Measurements from ENCODE around the gene TRAF1. TPM values are rescaled to one million over a fixed set of nuclear protein-coding genes. Genes with fewer than 3 reads are reported as not detected.

Gene TRAF1
- polyA plus RNA-seq, 1 donor from 2014 or later: 1.3 TPM

DNA sequence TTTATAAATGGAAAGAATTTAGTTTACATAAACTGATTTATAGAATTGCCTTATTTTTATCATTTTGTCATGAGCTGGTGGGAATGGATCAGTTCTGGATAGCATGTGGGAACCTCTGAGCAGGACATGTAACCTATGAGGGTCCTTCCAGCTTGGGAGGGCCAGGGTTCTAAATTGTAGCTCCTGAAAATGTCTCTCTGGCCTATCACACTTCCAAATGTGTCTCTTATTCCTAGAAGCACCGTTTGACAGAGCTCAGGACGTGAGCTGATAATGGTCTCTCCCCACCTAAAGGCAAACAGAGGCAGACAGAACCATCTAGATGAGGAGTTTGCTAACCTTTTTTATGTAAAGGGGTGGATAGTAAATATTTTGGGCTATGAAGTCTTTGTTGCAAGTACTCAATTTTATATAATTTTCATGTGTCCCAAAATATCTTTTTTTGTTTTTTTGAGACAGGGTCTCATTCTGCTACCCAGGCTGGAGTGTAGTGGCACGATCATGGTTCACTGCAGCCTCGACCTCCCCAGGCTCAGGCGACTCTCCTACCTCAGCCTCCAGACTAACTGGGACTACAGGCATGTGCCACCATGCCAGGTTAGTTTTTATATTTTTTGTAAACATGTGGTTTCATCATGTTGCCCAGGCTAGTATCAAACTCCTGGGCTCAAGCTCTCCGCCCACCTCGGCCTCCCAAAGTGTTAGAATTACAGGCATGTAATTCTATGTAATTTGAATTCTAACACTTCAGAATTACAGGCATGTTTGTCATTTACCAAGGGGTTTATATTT is 4.0 kb downstream of the TRAF1 start:
- peak overlapping the region; percentile 12 to 80 (median 39) for H3K27ac Mint-ChIP-seq
- no peaks in the 10 kb centered on the region for H3K27me3 Mint-ChIP-seq
- H3K36me3 Mint-ChIP-seq: peaks cover 5% of the 10 kb centered on the region
- H3K9me3 Mint-ChIP-seq: no peaks in the 10 kb centered on the region
- peaks cover 54 to 70% (median 61%) of the 10 kb centered on the region in 3 donors for H3K4me1 Mint-ChIP-seq
- H3K4me3 Mint-ChIP-seq: peak overlapping the region in 2 of 4 donors; percentile 6 to 90

GRCh38 chr9:120921661-120922181 is 4.9 kb downstream of the TRAF1 start:
- Mint-ChIP-seq H3K9me3 (no peaks in the 10 kb centered on the region), H3K27ac (peak overlapping the region; percentile 12 to 87 (median 41)), H3K4me3 (peak overlapping the region in 3 of 4 donors; percentile 16 to 90 (median 35)), H3K36me3 (peaks cover 5% of the 10 kb centered on the region), H3K4me1 (peaks cover 52 to 61% (median 53%) of the 10 kb centered on the region in 3 donors), H3K27me3 (no peaks in the 10 kb centered on the region)

GRCh38 chr9:120920806-120921178 is 5.8 kb downstream of the TRAF1 start:
- peaks cover 5% of the 10 kb centered on the region for H3K36me3 Mint-ChIP-seq
- H3K27ac Mint-ChIP-seq: peak overlapping the region in 1 of 3 donors; percentile 41

DNA sequence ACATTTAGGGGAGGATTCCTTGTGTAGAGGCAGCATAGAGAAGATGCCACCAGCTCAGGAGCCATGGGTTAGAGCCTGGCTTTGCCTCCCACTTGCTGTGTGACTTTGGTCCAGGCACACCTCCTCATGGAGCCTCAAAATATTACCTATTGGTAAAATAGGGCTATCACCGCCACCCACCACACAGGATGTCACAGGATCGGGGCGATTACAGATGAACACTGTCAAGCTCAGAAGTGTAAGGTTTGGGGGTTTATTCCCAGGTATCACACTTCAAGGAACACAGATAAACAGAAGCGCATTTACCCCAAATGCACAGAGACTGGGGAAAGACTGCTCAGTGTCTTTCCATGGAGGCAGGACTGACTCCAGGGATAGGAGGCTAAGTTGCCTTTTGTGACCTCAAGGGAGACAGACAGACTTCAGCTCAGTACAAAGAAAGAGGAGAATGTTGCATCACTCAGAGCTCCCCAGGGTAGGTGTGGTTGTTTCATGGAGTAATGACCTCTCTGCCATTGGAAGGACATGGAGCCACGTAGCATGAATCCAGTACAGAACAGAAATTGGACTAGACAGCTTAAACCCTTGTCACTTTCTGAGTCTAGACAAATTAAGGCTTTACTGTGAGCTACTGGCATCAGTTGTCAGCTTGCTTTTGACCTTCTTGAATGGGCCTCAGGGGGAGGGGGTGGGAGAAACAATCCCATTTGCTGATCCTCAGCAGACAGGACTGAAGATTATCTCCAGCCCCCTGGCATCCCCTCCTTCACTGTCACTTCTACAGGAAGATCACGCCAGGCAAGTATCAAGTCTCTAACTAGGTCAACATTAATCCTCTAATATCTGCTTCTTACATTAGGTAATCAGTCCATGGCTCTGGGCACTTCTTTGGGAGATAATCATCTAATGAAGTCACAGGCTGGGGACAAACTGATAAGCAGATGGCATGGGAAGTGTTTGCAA is 6.5 kb downstream of the TRAF1 start:
- Mint-ChIP-seq H3K4me1 (peaks cover 43 to 50% (median 46%) of the 10 kb centered on the region in 3 donors), H3K4me3 (peak overlapping the region in 2 of 4 donors; percentile 52 to 60), H3K9me3 (no peaks in the 10 kb centered on the region), H3K36me3 (peaks cover 5% of the 10 kb centered on the region), H3K27me3 (no peaks in the 10 kb centered on the region), H3K27ac (peak overlapping the region in 1 of 3 donors; percentile 65)

More at GRCh38 chr9:120920806-120921178, 5.8 kb downstream of the TRAF1 start:
- H3K4me3 Mint-ChIP-seq: peak overlapping the region in 2 of 4 donors; percentile 10 to 90
- no peaks in the 10 kb centered on the region for H3K9me3 Mint-ChIP-seq
- no peaks in the 10 kb centered on the region for H3K27me3 Mint-ChIP-seq
- peaks cover 49 to 56% (median 50%) of the 10 kb centered on the region in 3 donors for H3K4me1 Mint-ChIP-seq

- H3K4me3 Mint-ChIP-seq: no peak overlapping the region
- H3K4me1 Mint-ChIP-seq: peaks cover 37 to 46% (median 42%) of the 10 kb centered on the region in 3 donors
- no peaks in the 10 kb centered on the region for H3K9me3 Mint-ChIP-seq
- H3K27ac Mint-ChIP-seq: peak overlapping the region in 1 of 3 donors; percentile 65
- H3K27me3 Mint-ChIP-seq: no peaks in the 10 kb centered on the region
- peaks cover 5% of the 10 kb centered on the region for H3K36me3 Mint-ChIP-seq
These were observed 7.4 kb downstream of the TRAF1 start for GRCh38 chr9:120918931-120919842.

DNA sequence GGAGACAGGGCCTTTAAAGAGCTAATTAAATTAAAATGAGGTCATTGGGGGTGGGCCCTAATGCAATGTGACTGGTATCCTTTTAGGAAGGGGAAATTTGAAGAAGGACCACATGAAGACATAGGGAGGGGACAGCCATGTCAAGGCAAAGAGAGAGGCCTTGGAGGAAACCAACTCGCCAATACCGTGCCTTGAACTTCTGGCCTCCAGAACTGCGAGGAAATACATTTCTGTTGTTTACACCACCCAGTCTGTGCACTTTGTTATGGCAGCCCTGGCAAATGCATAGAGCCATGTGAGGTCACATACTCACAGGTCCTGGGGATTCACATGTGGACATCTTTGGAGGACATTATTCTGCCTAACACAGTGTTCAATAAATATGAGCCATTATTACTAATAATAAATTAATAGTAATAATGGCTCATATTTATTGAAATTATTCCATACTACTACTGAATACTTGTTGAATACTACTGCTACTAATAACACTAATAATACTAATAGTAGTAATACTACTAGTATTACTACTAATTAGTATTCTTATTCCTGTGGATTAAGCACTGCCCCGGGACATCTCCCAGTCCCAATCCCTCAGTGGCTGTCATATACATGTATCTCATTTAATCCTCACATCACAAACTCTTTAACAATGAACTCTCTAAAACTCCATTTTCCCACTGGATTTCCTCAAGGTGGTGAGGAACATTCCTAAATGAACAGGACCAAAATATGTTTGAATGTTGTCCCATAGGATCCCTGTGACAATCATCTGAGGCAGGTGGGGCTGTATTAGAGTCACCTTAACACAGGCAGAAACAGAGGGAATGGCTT is 8.4 kb downstream of the TRAF1 start:
- Mint-ChIP-seq H3K4me1 (peaks cover 33 to 38% (median 35%) of the 10 kb centered on the region in 3 donors), H3K36me3 (peaks cover 5% of the 10 kb centered on the region), H3K27me3 (no peaks in the 10 kb centered on the region), H3K27ac (peak overlapping the region in 1 of 3 donors; percentile 21), H3K4me3 (no peak overlapping the region), H3K9me3 (no peaks in the 10 kb centered on the region)

- Mint-ChIP-seq H3K36me3 (peaks cover 5% of the 10 kb centered on the region), H3K4me1 (peaks cover 28 to 35% (median 30%) of the 10 kb centered on the region in 3 donors), H3K4me3 (no peak overlapping the region), H3K9me3 (no peaks in the 10 kb centered on the region), H3K27ac (peak overlapping the region in 1 of 3 donors; percentile 21), H3K27me3 (no peaks in the 10 kb centered on the region)
These were observed 9.4 kb downstream of the TRAF1 start for GRCh38 chr9:120916991-120917880.

- Mint-ChIP-seq H3K4me1 (peaks cover 21 to 28% (median 25%) of the 10 kb centered on the region in 3 donors), H3K4me3 (no peak overlapping the region), H3K27me3 (no peaks in the 10 kb centered on the region), H3K9me3 (no peaks in the 10 kb centered on the region), H3K27ac (peak overlapping the region in 1 of 3 donors; percentile 85), H3K36me3 (no peaks in the 10 kb centered on the region)
These were observed 10.0 kb downstream of the TRAF1 start for GRCh38 chr9:120916588-120916987.

GRCh38 chr9:120915854-120916470 is 10.6 kb downstream of the TRAF1 start:
- Mint-ChIP-seq H3K9me3 (no peaks in the 10 kb centered on the region), H3K4me1 (peaks cover 16 to 22% (median 19%) of the 10 kb centered on the region in 3 donors), H3K27ac (peak overlapping the region in 1 of 3 donors; percentile 85), H3K36me3 (no peaks in the 10 kb centered on the region), H3K4me3 (no peak overlapping the region), H3K27me3 (no peaks in the 10 kb centered on the region)

DNA sequence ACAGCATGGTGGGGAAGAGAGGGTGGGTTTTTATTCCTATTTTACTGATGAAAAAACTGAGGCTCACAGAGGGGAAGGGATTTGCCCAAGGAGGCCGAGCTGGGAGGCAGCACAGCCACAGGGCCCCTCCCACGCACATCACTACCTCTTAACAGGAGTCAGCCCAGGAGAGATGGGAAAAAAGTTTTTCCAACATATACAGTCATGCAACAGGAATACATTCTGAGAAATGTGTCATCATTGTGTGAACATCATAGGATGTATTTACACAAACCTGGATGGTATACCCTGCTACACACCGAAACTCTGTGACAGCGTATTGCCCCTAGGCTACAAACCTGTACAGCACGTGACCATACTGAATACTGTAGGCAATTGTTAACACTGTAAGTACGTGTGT is 11.6 kb downstream of the TRAF1 start:
- H3K27me3 Mint-ChIP-seq: no peaks in the 10 kb centered on the region
- H3K4me1 Mint-ChIP-seq: peaks cover 11 to 15% (median 15%) of the 10 kb centered on the region in 3 donors
- H3K36me3 Mint-ChIP-seq: no peaks in the 10 kb centered on the region
- H3K4me3 Mint-ChIP-seq: no peak overlapping the region
- H3K27ac Mint-ChIP-seq: no peak overlapping the region
- H3K9me3 Mint-ChIP-seq: no peaks in the 10 kb centered on the region

- peaks cover 6 to 10% (median 10%) of the 10 kb centered on the region in 3 donors for H3K4me1 Mint-ChIP-seq
- no peaks in the 10 kb centered on the region for H3K27me3 Mint-ChIP-seq
- H3K36me3 Mint-ChIP-seq: no peaks in the 10 kb centered on the region
- H3K4me3 Mint-ChIP-seq: no peak overlapping the region
- peak overlapping the region in 1 of 3 donors; percentile 19 for H3K27ac Mint-ChIP-seq
- no peaks in the 10 kb centered on the region for H3K9me3 Mint-ChIP-seq
These were observed 12.2 kb downstream of the TRAF1 start for GRCh38 chr9:120914396-120914795.

DNA sequence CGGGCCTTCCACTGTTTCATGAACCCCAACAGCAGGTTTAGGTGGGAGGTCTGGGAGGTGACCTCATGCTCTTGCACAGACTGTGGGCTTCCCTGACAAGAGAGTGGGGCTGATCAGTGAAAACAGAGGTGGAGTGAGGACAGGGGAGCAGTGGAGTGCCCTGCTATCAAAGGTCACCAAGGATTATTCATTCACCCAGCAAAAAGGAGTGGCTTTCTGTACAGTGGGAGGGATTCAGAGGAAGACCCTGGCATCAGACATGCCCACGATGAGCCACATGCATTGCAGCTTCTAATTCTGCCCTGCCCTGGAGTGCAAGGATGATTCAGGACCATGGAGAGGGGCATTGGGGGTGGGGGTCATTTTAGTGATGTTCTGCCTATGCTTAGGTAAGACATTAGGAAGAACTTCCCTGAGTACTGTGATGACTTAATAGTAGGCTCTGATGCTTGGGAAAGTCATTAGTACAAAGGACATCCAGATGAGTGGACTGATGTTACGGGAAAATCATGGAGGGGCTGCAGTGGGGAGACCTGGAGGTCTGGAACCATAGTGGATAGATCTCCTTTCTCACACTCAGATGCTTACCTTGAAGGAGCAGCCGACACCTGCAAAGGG is 12.8 kb downstream of the TRAF1 start:
- Mint-ChIP-seq H3K27ac (no peak overlapping the region), H3K4me3 (no peak overlapping the region), H3K36me3 (no peaks in the 10 kb centered on the region), H3K27me3 (no peaks in the 10 kb centered on the region), H3K9me3 (no peaks in the 10 kb centered on the region), H3K4me1 (peaks cover 6 to 10% (median 7%) of the 10 kb centered on the region in 3 donors)
